Stimulated activated CD8-positive, alpha-beta memory T cell treated with anti-CD3 and anti-CD28 coated beads, Interleukin-15, amount 100 ng/mL, for 48 hours (primary cell): ENCODE data around the gene TBC1D5.
"Not testable (repeated sequence)": the region's sequence is repeated elsewhere in the genome, so short reads cannot be mapped to it uniquely, and the experiment has no call there.

Experiments used
- DNase-seq, 2 donors: peaks; one replicate each; pipeline ENCODE4 v3.0.0-alpha.2; 2020; ENCODE audit warnings: low read depth in 2 of 2

TBC1D5 gene

GRCh38 chr3:17138246-17139039 is 604.0 kb downstream of the TBC1D5 start:
- DNase-seq: no peak

- DNase-seq: no peak
Measured at GRCh38 chr3:17137321-17137826, 605.1 kb downstream of the TBC1D5 start.

- no peak for DNase-seq
Measured at GRCh38 chr3:17136136-17136721, 606.2 kb downstream of the TBC1D5 start.

- no peak for DNase-seq
Measured at GRCh38 chr3:17135696-17136095, 606.7 kb downstream of the TBC1D5 start.

- no peak for DNase-seq
Measured at GRCh38 chr3:17133632-17134545, 608.5 kb downstream of the TBC1D5 start.

GRCh38 chr3:17132286-17133115 is 609.9 kb downstream of the TBC1D5 start:
- no peak for DNase-seq

GRCh38 chr3:17130956-17131355 is 611.5 kb downstream of the TBC1D5 start:
- DNase-seq: no peak

GRCh38 chr3:17129556-17129955 is 612.9 kb downstream of the TBC1D5 start:
- DNase-seq: no peak

- DNase-seq: not testable (repeated sequence)
Measured at GRCh38 chr3:17128671-17129070, 613.8 kb downstream of the TBC1D5 start.

- no peak for DNase-seq
Measured at GRCh38 chr3:17125738-17126442, 616.5 kb downstream of the TBC1D5 start.

- DNase-seq: no peak
Measured at GRCh38 chr3:17122758-17123157, 619.7 kb downstream of the TBC1D5 start.

GRCh38 chr3:17121336-17121735 is 621.1 kb downstream of the TBC1D5 start:
- DNase-seq: no peak

- DNase-seq: no peak
Measured at GRCh38 chr3:17120115-17120514, 622.3 kb downstream of the TBC1D5 start.

GRCh38 chr3:17119201-17120072 is 623.0 kb downstream of the TBC1D5 start:
- no peak for DNase-seq

GRCh38 chr3:17118771-17119170 is 623.7 kb downstream of the TBC1D5 start:
- DNase-seq: no peak

- DNase-seq: no peak
Measured at GRCh38 chr3:17116007-17116600, 626.3 kb downstream of the TBC1D5 start.

- DNase-seq: no peak
Measured at GRCh38 chr3:17115186-17115585, 627.2 kb downstream of the TBC1D5 start.

GRCh38 chr3:17111586-17111985 is 630.8 kb downstream of the TBC1D5 start:
- no peak for DNase-seq
